SK-N-SH (cell line): ENCODE data around the gene CCNG2. TPM values are rescaled to one million over a fixed set of nuclear protein-coding genes. Genes with fewer than 3 reads are reported as not detected.

Experiments used
- CTCF ChIA-PET: fragments of 300-600, 350-600 bp; formaldehyde crosslinking; extraction: SDS; loops from one replicate; lab custom pipeline; 2021; lab: Yijun Ruan, JAX
- POLR2A ChIA-PET: fragments of 350-600 bp; sonication (Branson Sonifier 250); formaldehyde crosslinking; extraction: SDS; loops from one replicate; lab custom pipeline; 2020; ENCODE audit warnings: antibody characterized with exemption, inconsistent platforms; lab: Yijun Ruan, JAX
- DNase-seq: peaks from one replicate; pipeline ENCODE4 v3.0.0; 2012
- H2AFZ ChIP-seq: fragments of 200-600 bp; sonication (generic); 2 replicates; pipeline ENCODE4 v1.8.1; 2016; ENCODE audit warnings: antibody characterized with exemption, mild to moderate bottlenecking, low read depth
- H3F3A ChIP-seq: fragments of 200-600 bp; sonication (generic); replicated peaks from 2 replicates; pipeline ENCODE3; 2016; ENCODE audit warnings: antibody characterized with exemption, mild to moderate bottlenecking; ENCODE audit not compliant: insufficient read depth
- H3K27ac ChIP-seq, 2 experiments: fragments of 200-500 bp in 1 of 2; fragments of 200-600 bp in 1 of 2; sonication (Bioruptor generic) in 1 of 2; sonication (generic), shearing (Covaris generic) in 1 of 2; 2 replicates each; pipeline versions ENCODE4 v1.5.1 to v1.6.1; 2014 to 2016; ENCODE audit warnings: low read depth in 2 of 2, inconsistent platforms in 1 of 2, low read length in 1 of 2, mild to moderate bottlenecking in 1 of 2, mixed read lengths in 1 of 2
- H3K27me3 ChIP-seq: fragments of 200-600 bp; sonication (generic), shearing (Covaris generic); 2 replicates; pipeline ENCODE4 v1.6.1; 2016; ENCODE audit warnings: mixed run types; ENCODE audit not compliant: insufficient read depth
- H3K36me3 ChIP-seq, 2 experiments: fragments of 200-500 bp in 1 of 2; fragments of 200-600 bp in 1 of 2; sonication (Bioruptor generic) in 1 of 2; sonication (generic) in 1 of 2; replicated peaks in 1 of 2; 2 replicates each; pipeline versions ENCODE3 to v1.5.1; 2014 to 2016; ENCODE audit warnings: low read length in 1 of 2, mild to moderate bottlenecking in 1 of 2; ENCODE audit not compliant: insufficient read depth in 2 of 2, control insufficient read depth in 1 of 2
- H3K4me1 ChIP-seq, 2 experiments: fragments of 200-500 bp in 1 of 2; fragments of 200-600 bp in 1 of 2; sonication (Bioruptor generic) in 1 of 2; sonication (generic), shearing (Covaris generic) in 1 of 2; 2 replicates each; pipeline versions ENCODE4 v1.5.1 to v1.6.1; 2014 to 2016; ENCODE audit warnings: low read depth in 1 of 2, low read length in 1 of 2, mixed run types in 1 of 2; ENCODE audit not compliant: insufficient read depth in 2 of 2, control insufficient read depth in 1 of 2
- H3K4me2 ChIP-seq: fragments of 200-600 bp; sonication (generic), shearing (Covaris generic); 2 replicates; pipeline ENCODE4 v1.6.1; 2017; ENCODE audit warnings: mixed run types
- H3K4me3 ChIP-seq, 2 experiments: fragments of 200-500 bp in 1 of 2; fragments of 200-600 bp in 1 of 2; sonication (Bioruptor generic) in 1 of 2; sonication (generic), shearing (Covaris generic) in 1 of 2; 2 replicates each; pipeline versions ENCODE4 v1.5.1 to v1.8.1; 2014 to 2016; ENCODE audit warnings: low read depth in 2 of 2, inconsistent platforms in 1 of 2, low read length in 1 of 2, mild to moderate bottlenecking in 1 of 2, mixed read lengths in 1 of 2, moderate library complexity in 1 of 2
- H3K79me2 ChIP-seq: fragments of 200-600 bp; sonication (generic); 2 replicates; pipeline ENCODE4 v1.8.1; 2017; ENCODE audit warnings: mild to moderate bottlenecking; ENCODE audit not compliant: insufficient read depth
- H3K9ac ChIP-seq: fragments of 200-600 bp; sonication (generic); 2 replicates; pipeline ENCODE4 v1.6.1; 2017; ENCODE audit warnings: mixed run types
- H3K9me2 ChIP-seq: fragments of 200-600 bp; sonication (generic); 2 replicates; pipeline ENCODE4 v1.6.1; 2017; ENCODE audit warnings: mixed run types
- H3K9me3 ChIP-seq: fragments of 200-600 bp; sonication (generic); 2 replicates; pipeline ENCODE4 v1.6.1; 2017; ENCODE audit warnings: mixed run types, mild to moderate bottlenecking, moderate library complexity
- H4K20me1 ChIP-seq: fragments of 200-600 bp; sonication (generic); 2 replicates; pipeline ENCODE4 v1.6.1; 2017; ENCODE audit warnings: mild to moderate bottlenecking, mixed run types; ENCODE audit not compliant: insufficient read depth
- EZH2phosphoT487 ChIP-seq: fragments of 200-600 bp; sonication (generic); IDR thresholded peaks from 2 replicates; pipeline ENCODE4 v1.6.1; 2017; ENCODE audit warnings: low read depth, mixed run types, mild to moderate bottlenecking, antibody characterized with exemption, moderate library complexity, borderline replicate concordance
- FOSL2 ChIP-seq: IDR thresholded peaks from 2 replicates; pipeline ENCODE4 v1.4.0; 2012; ENCODE audit warnings: low read depth, mild to moderate bottlenecking, moderate library complexity, borderline replicate concordance
- FOXJ3 ChIP-seq: sonication (generic); formaldehyde crosslinking; IDR thresholded peaks from 2 replicates; pipeline ENCODE4 v1.5.1; 2020; ENCODE audit warnings: mild to moderate bottlenecking, missing genetic modification reagents
- JUND ChIP-seq: IDR thresholded peaks from 2 replicates; pipeline ENCODE4 v1.4.0; 2012
- MXI1 ChIP-seq: IDR thresholded peaks from 2 replicates; pipeline ENCODE4 v1.6.1; 2012; ENCODE audit warnings: mild to moderate bottlenecking, low read depth, low read length, improper control_type of control experiment
- NRF1 ChIP-seq: IDR thresholded peaks from 2 replicates; pipeline ENCODE4 v1.6.1; 2012; ENCODE audit warnings: low read depth, mild to moderate bottlenecking, low read length
- PBX3 ChIP-seq: IDR thresholded peaks from 2 replicates; pipeline ENCODE4; 2012
- POLR2AphosphoS5 ChIP-seq: IDR thresholded peaks from 2 replicates; pipeline ENCODE4 v1.6.1; 2012; ENCODE audit warnings: low read depth, low read length
- RAD21 ChIP-seq: IDR thresholded peaks from 2 replicates; pipeline ENCODE4 v1.6.1; 2012; ENCODE audit warnings: mild to moderate bottlenecking, low read length
- RFX5 ChIP-seq: IDR thresholded peaks from 2 replicates; pipeline ENCODE4 v1.6.1; 2012; ENCODE audit warnings: mild to moderate bottlenecking, improper control_type of control experiment, low read length
- RXRA ChIP-seq: IDR thresholded peaks from 2 replicates; pipeline ENCODE4 v1.4.0; 2012; ENCODE audit warnings: low read depth, mild to moderate bottlenecking, borderline replicate concordance
- SIN3A ChIP-seq: IDR thresholded peaks from 2 replicates; pipeline ENCODE4 v1.6.1; 2012; ENCODE audit warnings: low read depth, mild to moderate bottlenecking, low read length, moderate library complexity, borderline replicate concordance
- TAF1 ChIP-seq: IDR thresholded peaks from 2 replicates; pipeline ENCODE4 v1.6.1; 2012; ENCODE audit warnings: low read depth, mild to moderate bottlenecking, low read length, moderate library complexity, borderline replicate concordance
- TCF12 ChIP-seq: IDR thresholded peaks from 2 replicates; pipeline ENCODE4 v1.4.0; 2012
- YY1 ChIP-seq: IDR thresholded peaks from 2 replicates; pipeline ENCODE4 v1.4.0; 2012; ENCODE audit warnings: low read depth, mild to moderate bottlenecking
- WGBS: methylation state at CpG from one replicate; pipeline ENCODE4 v1.1.6; 2017; ENCODE audit warnings: low lambda C conversion rate; 5-methylcytosine and 5-hydroxymethylcytosine counted together
- polyA plus RNA-seq, 3 experiments: library from polyadenylated mRNA; depleted of rRNA; stranded (reverse); fragments of >200 nt; gene quantifications; 2 replicates each; pipeline ENCODE4 v1.2.3, GENCODE V29; 2012
- TF ChIP-seq, protein P1 (sequence below): IDR thresholded peaks from 2 replicates; pipeline ENCODE4 v1.4.0; 2012; ENCODE audit warnings: low read depth
- TF ChIP-seq, protein P2 (sequence below): fragments of 150-350 bp; IDR thresholded peaks from 2 replicates; pipeline ENCODE4 v1.6.1; 2016; ENCODE audit warnings: mild to moderate bottlenecking, low read depth, low read length
- TF ChIP-seq, protein P3 (sequence below): fragments of 200-600 bp; sonication (generic); IDR thresholded peaks from 2 replicates; pipeline ENCODE4 v1.6.1; 2017; ENCODE audit warnings: antibody characterized with exemption, mild to moderate bottlenecking, moderate library complexity

Gene CCNG2
- polyA plus RNA-seq, 1 of the 3 experiments (the other 2 are of a cell fraction), result 8.9 TPM

GRCh38 chr4:77154761-77155499 lies 2.1 kb upstream of the CCNG2 start:
- H3K9ac ChIP-seq, result no peak overlapping the region
- no peaks in the 10 kb centered on the region for H3K27me3 ChIP-seq
- no peak overlapping the region for H3K27ac ChIP-seq
- H3K36me3 ChIP-seq, result peaks cover 9 to 13% of the 10 kb centered on the region in 2 experiments
- ChIA-PET POLR2A (interaction anchor here (0.8 to 1.3 kb wide), 3 partner anchors 12 to 79 kb away, joined by 3 read pairs; partner anchors contain the start of gene CCNI), CTCF (interaction anchor here (1.5 to 8.5 kb wide), 4 partner anchors 12 to 59 kb away, joined by 3 to 41 read pairs (median 8); no protein-coding TSS in a partner anchor)
- TF ChIP-seq TAF1 (no peak), EZH2phosphoT487 (no peak), TCF12 (no peak), MXI1 (no peak), RFX5 (no peak), YY1 (no peak), FOSL2 (no peak), NRF1 (no peak), PBX3 (no peak), SIN3A (no peak), POLR2AphosphoS5 (no peak), JUND (no peak), FOXJ3 (CRISPR knock-in tag) (no peak), RAD21 (no peak), RXRA (no peak)
- TF ChIP-seq, protein P1, sequence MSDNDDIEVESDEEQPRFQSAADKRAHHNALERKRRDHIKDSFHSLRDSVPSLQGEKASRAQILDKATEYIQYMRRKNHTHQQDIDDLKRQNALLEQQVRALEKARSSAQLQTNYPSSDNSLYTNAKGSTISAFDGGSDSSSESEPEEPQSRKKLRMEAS, result no peak
- TF ChIP-seq, protein P2, sequence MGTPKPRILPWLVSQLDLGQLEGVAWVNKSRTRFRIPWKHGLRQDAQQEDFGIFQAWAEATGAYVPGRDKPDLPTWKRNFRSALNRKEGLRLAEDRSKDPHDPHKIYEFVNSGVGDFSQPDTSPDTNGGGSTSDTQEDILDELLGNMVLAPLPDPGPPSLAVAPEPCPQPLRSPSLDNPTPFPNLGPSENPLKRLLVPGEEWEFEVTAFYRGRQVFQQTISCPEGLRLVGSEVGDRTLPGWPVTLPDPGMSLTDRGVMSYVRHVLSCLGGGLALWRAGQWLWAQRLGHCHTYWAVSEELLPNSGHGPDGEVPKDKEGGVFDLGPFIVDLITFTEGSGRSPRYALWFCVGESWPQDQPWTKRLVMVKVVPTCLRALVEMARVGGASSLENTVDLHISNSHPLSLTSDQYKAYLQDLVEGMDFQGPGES, result no peak
- TF ChIP-seq, protein P3, sequence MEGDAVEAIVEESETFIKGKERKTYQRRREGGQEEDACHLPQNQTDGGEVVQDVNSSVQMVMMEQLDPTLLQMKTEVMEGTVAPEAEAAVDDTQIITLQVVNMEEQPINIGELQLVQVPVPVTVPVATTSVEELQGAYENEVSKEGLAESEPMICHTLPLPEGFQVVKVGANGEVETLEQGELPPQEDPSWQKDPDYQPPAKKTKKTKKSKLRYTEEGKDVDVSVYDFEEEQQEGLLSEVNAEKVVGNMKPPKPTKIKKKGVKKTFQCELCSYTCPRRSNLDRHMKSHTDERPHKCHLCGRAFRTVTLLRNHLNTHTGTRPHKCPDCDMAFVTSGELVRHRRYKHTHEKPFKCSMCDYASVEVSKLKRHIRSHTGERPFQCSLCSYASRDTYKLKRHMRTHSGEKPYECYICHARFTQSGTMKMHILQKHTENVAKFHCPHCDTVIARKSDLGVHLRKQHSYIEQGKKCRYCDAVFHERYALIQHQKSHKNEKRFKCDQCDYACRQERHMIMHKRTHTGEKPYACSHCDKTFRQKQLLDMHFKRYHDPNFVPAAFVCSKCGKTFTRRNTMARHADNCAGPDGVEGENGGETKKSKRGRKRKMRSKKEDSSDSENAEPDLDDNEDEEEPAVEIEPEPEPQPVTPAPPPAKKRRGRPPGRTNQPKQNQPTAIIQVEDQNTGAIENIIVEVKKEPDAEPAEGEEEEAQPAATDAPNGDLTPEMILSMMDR, result no peak
- WGBS, result 63% methylated on average over 4 of the region's 4 CpGs
- no peak overlapping the region for H3K4me2 ChIP-seq
- H3F3A ChIP-seq, result peaks cover 6% of the 10 kb centered on the region
- no peaks in the 10 kb centered on the region for H3K9me3 ChIP-seq
- DNase-seq, result no peak
- H3K79me2 ChIP-seq, result peaks cover 25% of the 10 kb centered on the region
- H4K20me1 ChIP-seq, result peaks cover 16% of the 10 kb centered on the region; the same call in 1 of the 2 replicates
- H3K4me1 ChIP-seq, result peaks cover 8 to 14% of the 10 kb centered on the region in 2 experiments; a peak in 2 of 4 replicates
- H3K9me2 ChIP-seq, result no peaks in the 10 kb centered on the region
- no peak overlapping the region for H3K4me3 ChIP-seq
- peak overlapping the region; percentile 27; the same call in 1 of the 2 replicates for H2AFZ ChIP-seq
